DMS 273 (cell line): Measurements from ENCODE around the gene ARHGAP35.
A peak's percentile ranks its signal among the peaks of the same experiment; 100 is the strongest.
"Not testable (repeated sequence)": the region's sequence is repeated elsewhere in the genome, so short reads cannot be mapped to it uniquely, and the experiment has no call there.

Experiments used
- DNase-seq: peaks from one replicate; lab custom pipeline; 2025; ENCODE audit not compliant: unreplicated experiment; lab: John Stamatoyannopoulos, UW

The ARHGAP35 gene

GRCh38 chr19:46860846-46861690, at the start of gene ARHGAP35:
Gene ARHGAP35, plus strand, starts transcription at chr19:46860997. Its CDS starts 57,679 bp downstream, at chr19:46918676.
- DNase-seq = peak; percentile 86

- no peak for DNase-seq
Measured at GRCh38 chr19:46812977-46813838, 47.6 kb upstream of the ARHGAP35 start.

- no peak for DNase-seq
Measured at GRCh38 chr19:46813839-46814358, 46.9 kb upstream of the ARHGAP35 start.

GRCh38 chr19:46815833-46816627, 44.8 kb upstream of the ARHGAP35 start:
- peak; percentile 84 for DNase-seq

GRCh38 chr19:46818812-46819211, 42.0 kb upstream of the ARHGAP35 start:
- DNase-seq = peak; percentile 52

GRCh38 chr19:46821512-46822409, 39.0 kb upstream of the ARHGAP35 start:
- DNase-seq = no peak

- not testable (repeated sequence) for DNase-seq
Measured at GRCh38 chr19:46822410-46822787, 38.4 kb upstream of the ARHGAP35 start.

GRCh38 chr19:46823049-46823448, 37.7 kb upstream of the ARHGAP35 start:
- DNase-seq = no peak

- DNase-seq = no peak
Measured at GRCh38 chr19:46824890-46825730, 35.7 kb upstream of the ARHGAP35 start.

- DNase-seq = no peak
Measured at GRCh38 chr19:46825731-46826055, 35.1 kb upstream of the ARHGAP35 start.

GRCh38 chr19:46828484-46828883, 32.3 kb upstream of the ARHGAP35 start:
- DNase-seq = no peak

- no peak for DNase-seq
Measured at GRCh38 chr19:46830864-46831263, 29.9 kb upstream of the ARHGAP35 start.

GRCh38 chr19:46834121-46834520, 26.7 kb upstream of the ARHGAP35 start:
- no peak for DNase-seq

- DNase-seq = no peak
Measured at GRCh38 chr19:46834984-46835383, 25.8 kb upstream of the ARHGAP35 start.

GRCh38 chr19:46838160-46838559, 22.6 kb upstream of the ARHGAP35 start:
- DNase-seq = no peak

GRCh38 chr19:46839752-46840497, 20.9 kb upstream of the ARHGAP35 start:
- no peak for DNase-seq

- peak; percentile 81 for DNase-seq
Measured at GRCh38 chr19:46840498-46840942, 20.3 kb upstream of the ARHGAP35 start.

GRCh38 chr19:46841458-46842083, 19.2 kb upstream of the ARHGAP35 start:
- DNase-seq = peak; percentile 40
